NCI-H1694 (cell line): ENCODE results near the gene DNAL4.
"Not testable (repeated sequence)": the region's sequence is repeated elsewhere in the genome, so short reads cannot be mapped to it uniquely, and the experiment has no call there.

Experiments
- DNase-seq: peaks from one replicate; lab custom pipeline; 2025; lab: John Stamatoyannopoulos, UW

The DNAL4 gene

GRCh38 chr22:38827510-38827909 lies 33.6 kb upstream of the DNAL4 start:
- DNase-seq: no peak

- no peak for DNase-seq
Observed at GRCh38 chr22:38826801-38827200, 32.9 kb upstream of the DNAL4 start.

GRCh38 chr22:38826386-38826785 lies 32.4 kb upstream of the DNAL4 start:
- DNase-seq: no peak

- no peak for DNase-seq
Observed at GRCh38 chr22:38824585-38824984, 30.6 kb upstream of the DNAL4 start.

- DNase-seq: no peak
Observed at GRCh38 chr22:38823637-38824036, 29.7 kb upstream of the DNAL4 start.

GRCh38 chr22:38823076-38823475 lies 29.1 kb upstream of the DNAL4 start:
- no peak for DNase-seq

- no peak for DNase-seq
Observed at GRCh38 chr22:38820020-38820419, 26.1 kb upstream of the DNAL4 start.

- no peak for DNase-seq
Observed at GRCh38 chr22:38819387-38819940, 25.5 kb upstream of the DNAL4 start.

- DNase-seq: no peak
Observed at GRCh38 chr22:38817196-38817595, 23.3 kb upstream of the DNAL4 start.

- no peak for DNase-seq
Observed at GRCh38 chr22:38815842-38816241, 21.9 kb upstream of the DNAL4 start.

GRCh38 chr22:38811241-38811640 lies 17.3 kb upstream of the DNAL4 start:
- DNase-seq: no peak

GRCh38 chr22:38805041-38805593 lies 11.2 kb upstream of the DNAL4 start:
- not testable (repeated sequence) for DNase-seq

- DNase-seq: peak; percentile 16
Observed at GRCh38 chr22:38802671-38803121, 8.8 kb upstream of the DNAL4 start.

GRCh38 chr22:38799265-38800002 lies 5.5 kb upstream of the DNAL4 start:
- no peak for DNase-seq

- no peak for DNase-seq
Observed at GRCh38 chr22:38798496-38798895, 4.6 kb upstream of the DNAL4 start.

GRCh38 chr22:38796262-38796957 lies 2.5 kb upstream of the DNAL4 start:
- DNase-seq: no peak

- DNase-seq: no peak
Observed at GRCh38 chr22:38795569-38795968, 1.6 kb upstream of the DNAL4 start.

- no peak for DNase-seq
Observed at GRCh38 chr22:38793317-38793716, 626 bp downstream of the DNAL4 start.

GRCh38 chr22:38792833-38793232 lies 1.1 kb downstream of the DNAL4 start:
- DNase-seq: no peak

GRCh38 chr22:38789606-38790005 lies 4.3 kb downstream of the DNAL4 start:
- no peak for DNase-seq

GRCh38 chr22:38788846-38789245 lies 5.1 kb downstream of the DNAL4 start:
- no peak for DNase-seq

- DNase-seq: no peak
Observed at GRCh38 chr22:38788021-38788816, 5.7 kb downstream of the DNAL4 start.
